K562 (cell line): ENCODE data around the gene KIF25. TPM values are rescaled to one million over a fixed set of nuclear protein-coding genes. Genes with fewer than 3 reads are reported as not detected.

Source experiments
- ADNP ChIP-seq: fragments of 200-800 bp; sonication (Bioruptor generic); IDR thresholded peaks from 2 replicates; pipeline ENCODE4 v1.6.1; 2016; ENCODE audit warnings: missing genetic modification characterization, missing compliant biosample characterization
- RAD51 ChIP-seq: fragments of 450-650 bp; IDR thresholded peaks from 2 replicates; pipeline ENCODE4 v1.7.1; 2016; ENCODE audit warnings: low read depth, mild to moderate bottlenecking, borderline replicate concordance
- RFX5 ChIP-seq: IDR thresholded peaks from 2 replicates; pipeline ENCODE4 v1.6.1; 2011; ENCODE audit warnings: low read depth, mild to moderate bottlenecking, improper control_type of control experiment, low read length
- SETDB1 ChIP-seq: IDR thresholded peaks from one replicate; pipeline ENCODE4 v1.6.1; 2012; ENCODE audit warnings: low read length, control low read depth, inconsistent platforms
- SMC3 ChIP-seq: conservative IDR thresholded peaks from 2 replicates; pipeline ENCODE4 v1.6.1; 2011; ENCODE audit warnings: low read depth, low read length, improper control_type of control experiment; ENCODE audit not compliant: insufficient read depth
- ZNF436 ChIP-seq: fragments of 250-450, 450-650 bp; sonication (Bioruptor Pico); formaldehyde crosslinking; IDR thresholded peaks from 2 replicates; pipeline ENCODE4 v1.7.0; 2020; ENCODE audit warnings: mild to moderate bottlenecking
- ZNF589 ChIP-seq: fragments of 200-800 bp; sonication (Bioruptor generic); IDR thresholded peaks from 2 replicates; pipeline ENCODE4 v1.6.1; 2016; ENCODE audit warnings: low read depth, missing genetic modification characterization, missing compliant biosample characterization
- ZNF668 ChIP-seq: fragments of 250-450 bp; sonication (Bioruptor Pico); IDR thresholded peaks from 2 replicates; pipeline ENCODE4 v1.8.0; 2022; ENCODE audit warnings: mild to moderate bottlenecking, inconsistent platforms
- polyA plus RNA-seq, 8 experiments: library from polyadenylated mRNA; depleted of rRNA in 4 of 8; stranded (reverse) in 5 of 8; unstranded in 3 of 8; fragments of >200 nt; fragmentation: Nextera tagmentation in 2 of 8; fragmentation: Illumina TruSeq in 1 of 8; extraction: Ambion mirVana in 2 of 8; extraction: Trizol in 1 of 8; gene quantifications; 2 replicates each; pipeline versions ENCODE4 v1.2.1 to v1.2.3, GENCODE V29; 2011 to 2014; ENCODE audit warnings: inconsistent platforms in 1 of 8, missing spikeins in 1 of 8
- total RNA-seq, 7 experiments: library from RNA; depleted of rRNA in 6 of 7; stranded (reverse); fragments of >200 nt in 6 of 7; fragmentation: Illumina TruSeq in 2 of 7; extraction: Trizol in 2 of 7; gene quantifications; 2 replicates each; pipeline versions ENCODE4 v1.2.1 to v1.2.3, GENCODE V29; 2011 to 2021; ENCODE audit warnings: low replicate concordance in 1 of 7
- TF ChIP-seq, protein P1 (sequence below): sonication (generic); formaldehyde crosslinking; IDR thresholded peaks from 2 replicates; pipeline ENCODE4 v1.8.1; 2023; ENCODE audit warnings: mild to moderate bottlenecking, missing genetic modification reagents
- TF ChIP-seq, protein P2 (sequence below), 3 experiments: IDR thresholded peaks in 2 of 3; conservative IDR thresholded peaks in 1 of 3; 2 replicates each; pipeline ENCODE4 v1.5.1; 2011 to 2012; ENCODE audit warnings: low read length in 3 of 3, mild to moderate bottlenecking in 3 of 3, control low read depth in 2 of 3, improper control_type of control experiment in 1 of 3, inconsistent platforms in 1 of 3, low read depth in 1 of 3, mixed read lengths in 1 of 3, moderate library complexity in 1 of 3; ENCODE audit not compliant: insufficient read depth in 2 of 3
- TF ChIP-seq, protein P3 (sequence below): IDR thresholded peaks from 2 replicates; pipeline ENCODE4 v1.6.1; 2011; ENCODE audit warnings: borderline replicate concordance, low read depth, mild to moderate bottlenecking, moderate library complexity, low read length; ENCODE audit not compliant: insufficient read depth, poor library complexity, severe bottlenecking
- TF ChIP-seq, protein P4 (sequence below): fragments of 250-450 bp; sonication (Bioruptor Pico); IDR thresholded peaks from 2 replicates; pipeline ENCODE4 v1.9.0; 2021; ENCODE audit warnings: mild to moderate bottlenecking
- TF ChIP-seq, protein P5 (sequence below): fragments of 450-650 bp; formaldehyde crosslinking; IDR thresholded peaks from 2 replicates; pipeline ENCODE4 v1.4.0; 2022; ENCODE audit warnings: missing genetic modification characterization
- TF ChIP-seq, protein P6 (sequence below): fragments of 250-450 bp; sonication (Bioruptor Pico); IDR thresholded peaks from 2 replicates; pipeline ENCODE4 v1.4.0; 2020; ENCODE audit warnings: mild to moderate bottlenecking, moderate library complexity

Gene KIF25
- total and polyA plus RNA-seq, 9 of the 15 experiments (the other 6 are each of a cell fraction or from before 2014, with no cell fraction given) = 0.04 to 0.49 (median 0.23) TPM; not detected in 5

DNA sequence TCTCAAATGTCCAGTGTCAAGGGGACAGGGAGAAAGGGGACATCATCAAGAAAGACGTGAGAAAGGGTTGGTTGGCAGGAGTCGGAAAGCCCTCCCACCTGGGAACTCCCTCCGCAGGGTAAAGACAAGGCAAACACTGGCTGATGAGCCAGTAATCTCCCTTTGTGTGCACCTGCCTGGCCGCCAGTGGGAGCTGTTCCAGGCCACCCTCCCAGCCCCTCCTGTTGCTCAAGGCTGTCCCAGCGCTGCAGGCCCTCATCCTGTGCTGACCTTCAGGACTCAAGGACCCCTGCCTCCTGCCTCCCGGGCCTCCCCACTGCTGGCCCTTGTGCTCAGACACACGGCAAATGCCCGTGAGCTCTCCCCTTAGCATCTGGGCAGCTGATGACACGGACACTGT is 74.1 kb downstream of the KIF25 start (continued):
- TF ChIP-seq, protein P1, sequence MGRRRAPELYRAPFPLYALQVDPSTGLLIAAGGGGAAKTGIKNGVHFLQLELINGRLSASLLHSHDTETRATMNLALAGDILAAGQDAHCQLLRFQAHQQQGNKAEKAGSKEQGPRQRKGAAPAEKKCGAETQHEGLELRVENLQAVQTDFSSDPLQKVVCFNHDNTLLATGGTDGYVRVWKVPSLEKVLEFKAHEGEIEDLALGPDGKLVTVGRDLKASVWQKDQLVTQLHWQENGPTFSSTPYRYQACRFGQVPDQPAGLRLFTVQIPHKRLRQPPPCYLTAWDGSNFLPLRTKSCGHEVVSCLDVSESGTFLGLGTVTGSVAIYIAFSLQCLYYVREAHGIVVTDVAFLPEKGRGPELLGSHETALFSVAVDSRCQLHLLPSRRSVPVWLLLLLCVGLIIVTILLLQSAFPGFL = no peak
- TF ChIP-seq, protein P2, sequence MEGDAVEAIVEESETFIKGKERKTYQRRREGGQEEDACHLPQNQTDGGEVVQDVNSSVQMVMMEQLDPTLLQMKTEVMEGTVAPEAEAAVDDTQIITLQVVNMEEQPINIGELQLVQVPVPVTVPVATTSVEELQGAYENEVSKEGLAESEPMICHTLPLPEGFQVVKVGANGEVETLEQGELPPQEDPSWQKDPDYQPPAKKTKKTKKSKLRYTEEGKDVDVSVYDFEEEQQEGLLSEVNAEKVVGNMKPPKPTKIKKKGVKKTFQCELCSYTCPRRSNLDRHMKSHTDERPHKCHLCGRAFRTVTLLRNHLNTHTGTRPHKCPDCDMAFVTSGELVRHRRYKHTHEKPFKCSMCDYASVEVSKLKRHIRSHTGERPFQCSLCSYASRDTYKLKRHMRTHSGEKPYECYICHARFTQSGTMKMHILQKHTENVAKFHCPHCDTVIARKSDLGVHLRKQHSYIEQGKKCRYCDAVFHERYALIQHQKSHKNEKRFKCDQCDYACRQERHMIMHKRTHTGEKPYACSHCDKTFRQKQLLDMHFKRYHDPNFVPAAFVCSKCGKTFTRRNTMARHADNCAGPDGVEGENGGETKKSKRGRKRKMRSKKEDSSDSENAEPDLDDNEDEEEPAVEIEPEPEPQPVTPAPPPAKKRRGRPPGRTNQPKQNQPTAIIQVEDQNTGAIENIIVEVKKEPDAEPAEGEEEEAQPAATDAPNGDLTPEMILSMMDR (IDR thresholded peaks at IDR 0.05 in 2 of 3, conservative IDR thresholded peaks at IDR 0.05 in 1 of 3; ENCODE audit: insufficient read depth in 2 of 3, low read depth in 1 of 3, low read length in 3 of 3) = peak; percentile 53 to 67 (median 56)
- TF ChIP-seq ZNF436 (no peak), SMC3 (peak; percentile 31; the same call in 1 of the 2 replicates), ZNF668 (CRISPR knock-in tag) (no peak), ZNF589 (CRISPR knock-in tag) (no peak), ADNP (tag) (no peak), SETDB1 (no peak), RFX5 (no peak), RAD51 (no peak)
- TF ChIP-seq, protein P3, sequence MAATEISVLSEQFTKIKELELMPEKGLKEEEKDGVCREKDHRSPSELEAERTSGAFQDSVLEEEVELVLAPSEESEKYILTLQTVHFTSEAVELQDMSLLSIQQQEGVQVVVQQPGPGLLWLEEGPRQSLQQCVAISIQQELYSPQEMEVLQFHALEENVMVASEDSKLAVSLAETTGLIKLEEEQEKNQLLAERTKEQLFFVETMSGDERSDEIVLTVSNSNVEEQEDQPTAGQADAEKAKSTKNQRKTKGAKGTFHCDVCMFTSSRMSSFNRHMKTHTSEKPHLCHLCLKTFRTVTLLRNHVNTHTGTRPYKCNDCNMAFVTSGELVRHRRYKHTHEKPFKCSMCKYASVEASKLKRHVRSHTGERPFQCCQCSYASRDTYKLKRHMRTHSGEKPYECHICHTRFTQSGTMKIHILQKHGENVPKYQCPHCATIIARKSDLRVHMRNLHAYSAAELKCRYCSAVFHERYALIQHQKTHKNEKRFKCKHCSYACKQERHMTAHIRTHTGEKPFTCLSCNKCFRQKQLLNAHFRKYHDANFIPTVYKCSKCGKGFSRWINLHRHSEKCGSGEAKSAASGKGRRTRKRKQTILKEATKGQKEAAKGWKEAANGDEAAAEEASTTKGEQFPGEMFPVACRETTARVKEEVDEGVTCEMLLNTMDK = peak; percentile 35
- TF ChIP-seq, protein P4, sequence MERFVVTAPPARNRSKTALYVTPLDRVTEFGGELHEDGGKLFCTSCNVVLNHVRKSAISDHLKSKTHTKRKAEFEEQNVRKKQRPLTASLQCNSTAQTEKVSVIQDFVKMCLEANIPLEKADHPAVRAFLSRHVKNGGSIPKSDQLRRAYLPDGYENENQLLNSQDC (CRISPR knock-in tag) = no peak
- TF ChIP-seq, protein P5, sequence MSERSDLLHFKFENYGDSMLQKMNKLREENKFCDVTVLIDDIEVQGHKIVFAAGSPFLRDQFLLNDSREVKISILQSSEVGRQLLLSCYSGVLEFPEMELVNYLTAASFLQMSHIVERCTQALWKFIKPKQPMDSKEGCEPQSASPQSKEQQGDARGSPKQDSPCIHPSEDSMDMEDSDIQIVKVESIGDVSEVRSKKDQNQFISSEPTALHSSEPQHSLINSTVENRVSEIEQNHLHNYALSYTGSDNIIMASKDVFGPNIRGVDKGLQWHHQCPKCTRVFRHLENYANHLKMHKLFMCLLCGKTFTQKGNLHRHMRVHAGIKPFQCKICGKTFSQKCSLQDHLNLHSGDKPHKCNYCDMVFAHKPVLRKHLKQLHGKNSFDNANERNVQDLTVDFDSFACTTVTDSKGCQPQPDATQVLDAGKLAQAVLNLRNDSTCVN = no peak
- TF ChIP-seq, protein P6, sequence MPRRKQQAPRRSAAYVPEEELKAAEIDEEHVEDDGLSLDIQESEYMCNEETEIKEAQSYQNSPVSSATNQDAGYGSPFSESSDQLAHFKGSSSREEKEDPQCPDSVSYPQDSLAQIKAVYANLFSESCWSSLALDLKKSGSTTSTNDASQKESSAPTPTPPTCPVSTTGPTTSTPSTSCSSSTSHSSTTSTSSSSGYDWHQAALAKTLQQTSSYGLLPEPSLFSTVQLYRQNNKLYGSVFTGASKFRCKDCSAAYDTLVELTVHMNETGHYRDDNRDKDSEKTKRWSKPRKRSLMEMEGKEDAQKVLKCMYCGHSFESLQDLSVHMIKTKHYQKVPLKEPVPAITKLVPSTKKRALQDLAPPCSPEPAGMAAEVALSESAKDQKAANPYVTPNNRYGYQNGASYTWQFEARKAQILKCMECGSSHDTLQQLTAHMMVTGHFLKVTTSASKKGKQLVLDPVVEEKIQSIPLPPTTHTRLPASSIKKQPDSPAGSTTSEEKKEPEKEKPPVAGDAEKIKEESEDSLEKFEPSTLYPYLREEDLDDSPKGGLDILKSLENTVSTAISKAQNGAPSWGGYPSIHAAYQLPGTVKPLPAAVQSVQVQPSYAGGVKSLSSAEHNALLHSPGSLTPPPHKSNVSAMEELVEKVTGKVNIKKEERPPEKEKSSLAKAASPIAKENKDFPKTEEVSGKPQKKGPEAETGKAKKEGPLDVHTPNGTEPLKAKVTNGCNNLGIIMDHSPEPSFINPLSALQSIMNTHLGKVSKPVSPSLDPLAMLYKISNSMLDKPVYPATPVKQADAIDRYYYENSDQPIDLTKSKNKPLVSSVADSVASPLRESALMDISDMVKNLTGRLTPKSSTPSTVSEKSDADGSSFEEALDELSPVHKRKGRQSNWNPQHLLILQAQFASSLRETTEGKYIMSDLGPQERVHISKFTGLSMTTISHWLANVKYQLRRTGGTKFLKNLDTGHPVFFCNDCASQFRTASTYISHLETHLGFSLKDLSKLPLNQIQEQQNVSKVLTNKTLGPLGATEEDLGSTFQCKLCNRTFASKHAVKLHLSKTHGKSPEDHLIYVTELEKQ (CRISPR knock-in tag) = no peak
